GM19438 (cell line): Measurements from ENCODE around the gene DYNC2LI1.
A peak's percentile ranks its signal among the peaks of the same experiment; 100 is the strongest.
"Not testable (repeated sequence)": the region's sequence is repeated elsewhere in the genome, so short reads cannot be mapped to it uniquely, and the experiment has no call there.

Source experiments
- ATAC-seq: cut with Tn5 transposase; IDR thresholded peaks from one replicate; pipeline ENCODE4 v1.9.1; 2021; ENCODE audit warnings: low read depth; ENCODE audit not compliant: unreplicated experiment

The DYNC2LI1 gene

GRCh38 chr2:43773876-43774613, at the start of gene DYNC2LI1:
DYNC2LI1 (plus strand) TSS chr2:43774039; CDS start chr2:43774139, 100 bp downstream.
- ATAC-seq = peak; percentile 97

GRCh38 chr2:43724728-43725526, 48.9 kb upstream of the DYNC2LI1 start:
- no peak for ATAC-seq

GRCh38 chr2:43725711-43726246, 48.1 kb upstream of the DYNC2LI1 start:
- ATAC-seq = no peak

GRCh38 chr2:43726961-43727633, 46.7 kb upstream of the DYNC2LI1 start:
- ATAC-seq = not testable (repeated sequence)

GRCh38 chr2:43727634-43728014, 46.2 kb upstream of the DYNC2LI1 start:
- ATAC-seq = no peak

GRCh38 chr2:43729491-43730174, 44.2 kb upstream of the DYNC2LI1 start:
- ATAC-seq = no peak

- no peak for ATAC-seq
Observed at GRCh38 chr2:43731211-43731610, 42.6 kb upstream of the DYNC2LI1 start.

GRCh38 chr2:43736637-43737036, 37.2 kb upstream of the DYNC2LI1 start:
- ATAC-seq = no peak

GRCh38 chr2:43737097-43737854, 36.6 kb upstream of the DYNC2LI1 start:
- no peak for ATAC-seq

GRCh38 chr2:43737855-43738254, 36.0 kb upstream of the DYNC2LI1 start:
- ATAC-seq = no peak

GRCh38 chr2:43738257-43738656, 35.6 kb upstream of the DYNC2LI1 start:
- no peak for ATAC-seq

- ATAC-seq = no peak
Observed at GRCh38 chr2:43743706-43744105, 30.1 kb upstream of the DYNC2LI1 start.

GRCh38 chr2:43745457-43745856, 28.4 kb upstream of the DYNC2LI1 start:
- ATAC-seq = no peak

- no peak for ATAC-seq
Observed at GRCh38 chr2:43748333-43748732, 25.5 kb upstream of the DYNC2LI1 start.

GRCh38 chr2:43749583-43749982, 24.3 kb upstream of the DYNC2LI1 start:
- no peak for ATAC-seq

- ATAC-seq = no peak
Observed at GRCh38 chr2:43751476-43751990, 22.3 kb upstream of the DYNC2LI1 start.

GRCh38 chr2:43752302-43752701, 21.5 kb upstream of the DYNC2LI1 start:
- ATAC-seq = no peak

GRCh38 chr2:43754180-43754579, 19.7 kb upstream of the DYNC2LI1 start:
- no peak for ATAC-seq

- ATAC-seq = no peak
Observed at GRCh38 chr2:43758739-43759138, 15.1 kb upstream of the DYNC2LI1 start.

GRCh38 chr2:43759195-43759594, 14.6 kb upstream of the DYNC2LI1 start:
- ATAC-seq = no peak
